ENCODE results near the gene XYLT1.
"Not testable (repeated sequence)": the region's sequence is repeated elsewhere in the genome, so short reads cannot be mapped to it uniquely, and the experiment has no call there.

The XYLT1 gene

DNA sequence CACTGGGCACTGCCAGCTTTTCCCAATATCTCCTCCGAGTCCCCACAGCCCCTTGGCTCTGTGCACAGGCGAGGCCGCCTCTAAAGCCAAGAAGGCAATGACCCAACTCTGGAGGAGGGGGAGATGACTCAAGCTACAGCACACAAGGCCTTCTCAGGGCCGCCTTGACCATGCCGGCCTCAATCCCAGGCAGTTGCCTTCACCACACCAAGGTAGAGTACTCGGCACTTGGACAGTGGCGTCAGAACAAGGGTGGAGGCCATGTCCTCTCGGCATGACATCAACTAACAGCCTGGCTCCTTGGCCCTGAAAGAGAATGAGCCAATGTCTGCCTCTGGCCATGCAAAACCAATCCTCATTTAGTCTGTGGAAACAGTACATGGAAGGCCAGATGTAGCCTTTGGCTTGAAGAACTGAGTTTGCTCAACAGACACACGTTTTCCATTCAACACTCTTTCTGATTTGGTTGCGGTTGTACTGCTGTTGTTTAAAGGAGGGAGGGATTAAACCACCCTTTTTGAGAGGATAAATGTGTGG, 139.6 kb downstream of the XYLT1 start:
- no peak for DNase-seq

DNA sequence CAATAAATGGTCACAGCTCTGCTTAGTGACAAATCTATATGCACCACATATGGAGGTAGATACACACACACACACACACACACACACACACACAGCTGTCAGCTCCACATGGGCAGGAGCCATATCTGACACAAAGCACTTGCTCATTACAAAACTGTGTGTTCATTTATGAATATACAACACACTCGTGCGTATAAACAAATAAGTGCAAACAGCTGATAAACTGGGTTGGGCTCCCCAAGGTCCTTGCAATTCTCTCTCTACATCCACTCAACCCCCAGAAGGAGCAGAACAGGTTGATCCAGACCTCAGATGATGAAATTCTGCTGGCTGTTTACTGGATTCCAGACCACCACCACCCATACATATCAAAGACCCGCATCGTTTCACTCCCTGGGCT, 140.7 kb downstream of the XYLT1 start:
- DNase-seq = no peak

DNA sequence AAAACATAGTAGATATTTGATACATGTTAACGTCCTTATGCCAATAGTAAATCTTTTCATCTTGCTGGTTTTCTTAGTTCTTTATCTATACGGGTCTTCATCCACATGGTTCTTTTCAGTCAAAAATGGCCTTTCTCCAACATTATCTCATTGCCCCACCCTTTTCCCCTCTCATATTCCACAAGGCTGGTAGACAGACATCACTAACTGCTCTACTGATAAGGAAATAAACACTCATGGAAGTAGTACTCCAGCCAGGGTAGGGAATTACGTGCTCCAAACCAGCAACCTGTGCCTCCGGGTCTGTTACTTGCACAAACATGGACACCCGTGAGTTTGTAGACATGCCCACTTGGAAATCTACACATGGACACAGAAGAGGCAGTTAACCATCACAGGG, 141.4 kb downstream of the XYLT1 start:
- DNase-seq = no peak

DNA sequence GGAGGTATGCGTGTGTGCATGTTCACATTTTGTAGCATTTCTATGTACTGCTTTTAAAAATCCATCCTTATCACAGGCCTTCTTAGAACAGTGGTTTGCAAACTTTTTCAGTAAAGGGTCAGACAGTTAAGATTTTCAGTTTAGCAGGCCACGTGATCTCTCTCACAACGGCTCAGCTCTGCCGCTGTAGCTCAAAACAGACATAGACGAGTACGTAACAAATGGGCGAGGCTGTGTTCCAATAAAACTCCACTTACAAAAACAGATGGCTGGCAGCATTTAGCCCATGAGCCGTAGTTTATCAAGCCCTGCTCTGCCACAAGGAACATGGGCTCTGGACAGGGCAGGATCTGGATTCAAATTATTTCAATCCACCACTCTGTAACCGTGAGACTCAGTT, 141.8 kb downstream of the XYLT1 start:
- DNase-seq = no peak

DNA sequence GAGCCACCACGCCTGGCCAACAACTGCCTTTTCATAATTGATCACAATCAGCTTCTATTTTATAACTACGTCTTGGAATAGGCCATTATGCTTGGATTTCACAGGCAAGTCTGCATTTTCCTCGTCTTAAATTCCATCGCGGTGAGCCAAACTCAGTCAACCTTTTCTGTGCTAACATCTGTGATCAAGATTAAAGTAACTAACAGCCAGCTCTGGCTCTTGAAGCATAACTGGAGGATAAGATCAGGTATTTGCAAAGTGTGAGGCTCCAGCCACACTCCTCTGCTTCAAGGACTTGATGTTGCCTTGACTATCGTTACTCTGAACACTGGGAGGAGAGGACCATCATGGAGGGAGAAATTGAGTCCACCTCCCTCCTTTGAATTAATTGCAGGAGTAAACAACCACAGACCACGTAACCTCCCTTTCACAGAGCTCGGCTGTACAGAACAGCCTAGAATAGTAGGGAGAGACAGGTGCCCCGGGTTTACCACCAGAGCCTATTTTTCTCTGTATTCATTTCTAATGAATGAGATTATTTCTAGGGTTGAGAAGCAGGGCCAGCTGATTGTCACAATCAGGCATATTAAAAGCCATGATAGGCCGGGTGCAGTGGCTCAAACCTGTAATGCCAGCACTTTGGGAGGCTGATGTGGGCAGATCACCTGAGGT, 143.0 kb downstream of the XYLT1 start:
- DNase-seq = no peak

DNA sequence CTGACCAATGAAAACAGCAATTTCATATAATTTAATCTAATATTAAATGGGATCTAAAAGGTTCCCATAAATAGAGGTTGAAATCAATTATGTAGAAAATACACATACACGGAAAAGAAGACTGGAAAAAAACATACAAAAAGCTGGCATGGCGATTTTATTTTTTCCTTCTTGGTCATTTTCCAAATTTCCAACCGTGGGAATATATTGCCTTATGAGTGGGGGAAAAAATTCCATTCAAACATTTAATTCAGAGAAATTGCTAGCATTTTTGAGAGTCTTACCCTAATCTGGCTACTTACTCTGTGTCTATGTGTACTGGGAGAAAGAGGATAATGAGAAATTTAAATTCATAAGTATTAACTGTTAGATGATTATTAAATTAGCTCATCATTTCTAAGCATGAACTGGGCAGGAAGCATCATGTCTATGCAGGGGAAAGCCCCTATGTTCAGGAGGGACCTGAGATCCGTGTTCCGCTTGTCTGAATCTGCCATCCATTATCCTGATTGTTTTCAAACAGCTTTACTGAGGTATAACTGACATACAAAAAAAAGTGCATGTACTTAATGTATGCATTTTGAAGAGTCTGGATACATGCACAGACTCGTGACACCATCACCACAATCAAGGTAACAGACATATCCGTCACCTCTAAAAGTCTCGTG, 145.2 kb downstream of the XYLT1 start:
- DNase-seq = no peak

DNA sequence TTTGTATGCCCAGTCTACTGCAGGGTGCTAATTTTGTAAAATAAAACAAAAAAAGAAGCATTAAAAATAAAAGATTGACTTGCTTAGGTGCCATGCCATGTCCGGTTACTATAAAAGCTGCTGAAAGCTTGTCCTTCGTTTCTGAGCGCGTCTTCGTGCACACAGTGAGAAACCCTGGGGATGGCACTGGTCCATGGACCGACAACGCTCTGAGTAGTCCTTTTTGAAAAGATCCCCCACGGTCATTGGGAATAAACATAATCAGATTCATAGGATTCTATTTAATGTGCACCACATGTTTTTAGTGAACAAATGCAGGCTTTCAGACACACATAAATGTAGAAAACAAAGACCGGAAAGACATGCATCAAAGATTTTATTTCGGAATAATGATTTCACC, 146.3 kb downstream of the XYLT1 start:
- DNase-seq = no peak

DNA sequence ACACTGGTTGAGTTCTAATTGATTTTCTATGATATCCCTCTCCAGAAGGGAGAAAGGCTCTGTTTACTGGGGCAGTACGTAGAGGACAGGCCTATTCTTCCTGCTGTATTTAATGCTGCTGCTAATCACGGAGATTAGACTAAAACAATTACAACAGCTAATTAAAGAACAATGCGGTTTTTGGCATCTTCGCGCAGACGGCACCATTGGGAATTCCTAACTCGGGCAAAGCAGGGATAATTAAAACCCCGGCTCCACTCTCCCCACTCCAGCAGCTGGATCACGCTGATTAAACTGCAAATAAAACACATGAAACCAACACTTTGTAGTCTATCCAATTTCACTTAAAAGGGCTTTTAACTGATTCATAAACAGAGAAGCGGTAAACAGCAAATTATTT, 147.6 kb downstream of the XYLT1 start:
- DNase-seq = no peak

DNA sequence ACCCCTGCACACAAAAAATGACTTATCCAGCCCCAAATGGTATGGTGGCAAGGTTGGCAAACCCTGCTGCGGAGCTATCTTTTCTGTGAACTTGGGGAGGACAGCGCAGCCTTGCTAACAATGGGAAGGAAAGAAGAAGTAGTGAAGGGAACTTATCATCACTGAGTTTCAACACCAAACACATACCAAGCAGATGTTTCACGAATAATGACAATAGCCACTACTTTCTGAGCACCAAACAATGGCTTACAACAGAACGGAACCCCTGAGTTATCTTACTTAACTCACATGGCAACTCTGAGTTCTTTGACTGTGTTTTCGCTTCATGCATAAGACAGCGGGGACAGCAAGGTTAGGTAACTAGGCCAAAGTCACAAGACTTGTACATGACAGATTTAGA, 148.9 kb downstream of the XYLT1 start:
- DNase-seq = no peak

DNA sequence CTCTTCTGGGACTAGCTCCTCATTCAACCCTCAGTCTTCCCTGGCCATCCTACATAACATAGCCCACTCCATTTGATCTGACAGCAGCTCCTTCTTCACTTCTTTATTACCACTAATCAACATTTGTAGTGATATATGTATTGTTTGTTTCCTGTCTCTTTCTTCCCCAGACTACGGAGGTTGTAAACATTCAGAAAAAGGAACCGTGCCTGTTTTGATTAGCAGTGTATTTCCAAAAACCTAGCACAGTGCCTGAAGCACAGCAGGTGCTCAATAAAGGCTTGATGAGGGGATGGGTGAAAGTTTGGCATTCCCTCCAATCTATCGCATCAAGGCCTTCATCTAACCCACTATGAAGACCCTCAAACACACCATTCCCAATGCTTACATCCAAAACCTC, 150.8 kb downstream of the XYLT1 start:
- no peak for DNase-seq

DNA sequence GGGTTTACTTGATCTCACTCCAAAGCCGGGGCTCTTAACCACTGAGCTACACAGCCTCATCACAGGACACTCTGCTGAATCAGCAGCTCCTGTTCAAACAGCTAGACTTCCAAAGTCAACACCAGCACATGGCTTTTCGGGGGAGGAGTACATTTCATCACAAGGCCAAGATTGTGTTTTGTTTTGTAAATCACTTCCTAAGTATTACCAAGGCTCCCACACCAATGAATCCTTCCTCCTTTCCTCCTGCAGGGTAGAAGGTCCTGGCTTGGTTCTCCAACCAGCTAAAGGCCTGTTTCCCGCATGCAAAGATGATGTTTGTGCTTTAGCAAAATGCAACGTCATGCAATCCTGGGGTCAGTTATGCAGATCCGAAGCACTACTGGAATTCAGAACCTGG, 152.5 kb downstream of the XYLT1 start:
- DNase-seq = no peak

DNA sequence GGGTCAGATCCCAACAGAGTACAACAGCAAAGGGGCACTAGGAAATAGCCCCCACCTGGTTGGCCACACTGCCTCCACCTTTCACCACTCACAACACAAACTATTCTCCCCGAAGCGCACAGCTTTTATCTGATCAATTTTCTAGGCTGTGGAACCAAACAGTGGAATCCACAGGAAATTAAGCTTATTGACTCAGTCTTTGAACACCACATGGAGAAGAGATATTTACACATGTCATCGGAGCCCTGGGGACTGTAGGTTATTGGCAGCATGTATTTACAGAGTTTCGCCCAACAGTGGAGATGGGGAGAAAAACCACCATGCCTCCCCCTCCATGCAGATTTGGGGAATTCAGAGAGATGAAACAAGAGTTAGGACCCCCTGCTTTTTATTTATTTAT, 154.8 kb downstream of the XYLT1 start:
- DNase-seq = no peak

DNA sequence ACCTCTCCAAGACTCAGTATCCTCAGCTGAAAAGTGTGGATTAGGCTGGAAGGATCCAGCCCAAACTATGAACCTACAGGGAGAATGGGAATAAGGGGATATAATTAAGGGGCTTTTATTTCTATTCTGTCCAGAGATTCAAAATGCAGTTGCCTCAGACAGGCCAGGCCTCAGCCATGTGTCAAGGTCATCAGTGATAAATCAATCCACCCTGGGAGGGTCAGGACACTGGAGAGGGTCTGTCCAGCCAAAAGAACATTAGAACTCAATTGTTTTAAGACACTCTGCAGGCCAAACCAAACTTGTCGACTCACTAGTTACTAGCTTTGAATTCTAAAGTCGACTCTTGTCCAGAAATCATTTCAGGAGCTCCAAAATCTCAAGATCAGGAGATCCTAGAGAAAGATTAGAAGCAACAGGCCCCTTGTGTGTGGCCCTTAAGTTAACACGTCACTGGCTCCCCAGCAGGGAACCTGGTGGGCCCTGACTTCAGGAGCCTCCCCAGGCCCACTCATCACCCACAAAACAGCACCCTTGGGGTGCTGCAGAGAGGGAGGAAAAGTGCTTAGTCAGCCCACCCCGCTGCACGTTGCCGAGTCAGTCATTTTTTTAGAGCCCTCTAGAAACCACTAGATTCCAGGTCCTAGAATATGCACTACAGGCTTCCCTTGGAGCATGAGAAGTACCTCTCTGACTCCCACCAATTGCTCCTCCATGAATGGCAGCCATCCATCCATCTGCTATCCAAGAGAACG, 156.8 kb downstream of the XYLT1 start:
- DNase-seq = no peak

DNA sequence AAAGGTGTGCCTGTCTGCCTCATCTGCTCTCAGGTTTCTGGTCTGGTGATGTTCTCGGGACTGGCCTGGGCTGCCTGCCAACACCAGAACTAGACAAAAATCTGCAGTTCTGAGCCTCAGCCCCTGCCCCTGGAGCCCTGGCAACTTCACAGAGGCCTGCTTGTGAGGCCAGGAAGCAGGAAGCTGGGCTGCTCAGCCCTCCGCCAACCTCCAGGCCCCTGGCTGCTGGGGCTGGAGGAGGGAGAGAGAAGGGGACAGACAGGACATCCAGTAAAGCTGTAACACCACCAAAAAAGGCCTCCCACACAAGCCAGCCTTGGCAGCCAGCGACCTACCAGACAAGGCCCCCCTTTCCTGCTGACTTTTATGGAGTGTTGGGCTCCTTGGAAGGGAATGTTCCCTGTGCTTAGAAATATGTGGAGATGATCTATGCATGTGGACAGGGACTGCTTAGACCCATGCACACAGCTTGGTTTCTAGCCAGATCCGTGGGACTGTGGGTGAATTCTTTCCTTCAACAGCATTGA, 157.6 kb downstream of the XYLT1 start:
- DNase-seq = no peak

DNA sequence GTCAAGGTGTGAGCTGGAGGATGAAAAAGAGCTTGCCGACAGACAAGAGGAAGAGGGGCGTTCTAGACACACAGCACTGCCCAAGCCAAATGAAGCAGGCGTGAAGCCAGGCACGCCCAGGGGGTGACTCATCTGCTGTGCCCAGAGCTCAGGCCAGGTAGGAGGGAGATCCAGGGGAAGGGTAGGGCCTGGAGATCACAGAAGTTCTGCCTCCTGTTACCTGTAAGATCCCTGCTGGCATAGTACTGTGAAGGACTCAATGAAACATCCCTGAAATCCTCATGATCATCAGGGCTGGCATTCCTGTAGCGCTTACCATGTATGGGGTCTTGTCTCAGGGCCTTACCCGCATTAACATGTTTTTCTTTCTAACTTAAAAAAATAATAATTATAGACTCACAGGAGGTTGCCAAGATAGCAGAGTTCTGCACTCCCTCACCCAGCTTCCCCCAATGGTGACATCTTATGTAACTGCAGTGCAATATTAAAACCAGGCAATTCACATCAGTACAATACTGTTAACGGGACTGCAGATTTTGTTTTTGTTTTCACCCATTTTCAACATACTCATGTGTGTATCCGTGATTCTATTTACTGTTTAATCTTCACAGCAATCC, 158.6 kb downstream of the XYLT1 start:
- no peak for DNase-seq

DNA sequence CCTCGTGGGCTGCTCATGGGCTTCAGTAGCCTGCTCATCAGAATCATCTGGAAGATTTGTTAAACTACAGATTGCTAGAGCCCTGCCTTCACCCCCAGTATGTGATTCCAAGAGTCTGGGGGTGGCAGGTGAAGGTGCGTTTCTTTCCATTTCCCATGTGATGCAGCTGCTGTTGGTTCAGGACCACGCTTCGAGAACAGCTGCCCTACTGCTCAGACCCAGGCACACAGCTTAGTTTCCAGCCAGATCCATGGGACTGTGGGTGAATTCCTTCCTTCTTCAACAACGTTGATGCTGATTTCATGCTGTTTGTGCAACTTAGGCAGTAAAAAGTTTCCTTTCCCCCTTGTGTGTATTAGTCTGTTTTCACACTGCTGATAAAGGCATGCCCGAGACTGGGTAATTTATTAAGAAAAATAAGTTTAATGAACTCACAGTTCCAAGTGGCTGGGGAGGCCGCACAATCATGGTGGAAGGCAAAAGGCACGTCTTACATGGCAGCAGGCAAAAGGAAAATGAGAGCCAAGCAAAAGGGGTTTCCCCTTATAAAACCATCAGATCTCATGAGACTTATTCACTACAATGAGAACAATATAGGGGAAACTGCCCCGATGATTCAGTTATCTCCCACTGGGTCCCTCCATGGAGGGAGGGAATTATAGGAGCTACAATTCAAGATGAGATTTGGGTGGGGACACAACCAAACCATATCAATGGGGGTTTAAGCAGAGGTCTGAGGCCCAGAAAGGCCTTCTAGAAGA, 159.2 kb downstream of the XYLT1 start:
- DNase-seq = no peak

DNA sequence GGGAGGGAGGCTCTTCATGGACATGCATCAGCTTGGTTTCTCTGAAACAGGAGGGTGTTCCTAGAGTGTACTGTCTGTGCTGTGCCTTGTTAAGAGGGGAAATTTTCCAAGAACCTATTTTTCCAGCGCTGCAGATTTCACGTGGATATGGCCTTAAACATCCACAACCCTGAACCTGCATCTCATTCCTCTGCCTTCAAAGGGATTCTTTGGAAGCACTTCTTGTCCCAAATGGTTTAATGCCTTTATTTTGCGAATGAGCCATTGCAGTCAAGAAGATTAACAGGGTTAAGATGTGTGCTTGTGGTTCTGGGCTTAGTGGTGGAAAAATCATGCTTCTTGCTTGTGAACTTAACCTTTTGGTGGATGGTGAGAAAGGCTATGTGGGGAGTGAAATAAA, 161.2 kb downstream of the XYLT1 start:
- DNase-seq = no peak

DNA sequence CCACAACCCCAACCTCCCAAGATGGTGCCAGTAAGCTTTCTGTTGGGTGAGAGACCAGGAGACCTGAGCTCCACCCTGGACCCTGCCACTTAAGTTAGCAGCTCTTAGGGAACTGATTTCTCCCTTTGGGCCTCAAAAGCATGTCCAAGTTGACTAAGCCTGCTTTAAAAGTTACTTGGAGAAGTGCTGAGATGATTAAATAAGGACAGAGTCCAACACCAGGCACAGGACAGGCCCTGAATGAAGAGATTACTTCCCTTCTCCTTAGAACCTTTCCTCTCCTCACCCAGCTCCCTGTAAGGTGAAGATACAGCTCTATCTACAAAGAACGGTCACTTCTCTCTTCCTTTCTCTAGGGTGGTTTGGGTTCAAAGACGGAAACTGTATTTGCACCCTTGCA, 162.6 kb downstream of the XYLT1 start:
- no peak for DNase-seq

DNA sequence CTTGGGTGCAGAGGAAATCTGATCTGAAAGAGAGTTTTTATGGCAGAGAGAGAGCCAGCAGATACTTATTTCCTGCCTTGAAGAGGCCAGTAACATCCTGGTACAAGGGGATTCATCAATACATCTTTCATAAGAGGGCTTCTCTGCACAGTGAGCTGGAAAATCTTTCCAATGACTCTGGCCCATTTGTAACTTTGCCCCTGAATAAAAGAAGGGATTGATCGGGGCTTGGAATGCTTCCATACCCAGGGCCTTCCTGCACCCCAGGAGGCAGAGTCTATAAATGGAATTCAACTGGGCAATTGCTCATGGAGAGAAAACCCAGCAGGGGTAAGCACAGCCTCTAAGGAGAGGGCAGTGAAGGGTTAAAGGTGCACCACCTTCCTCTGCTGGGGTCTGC, 163.3 kb downstream of the XYLT1 start:
- no peak for DNase-seq

DNA sequence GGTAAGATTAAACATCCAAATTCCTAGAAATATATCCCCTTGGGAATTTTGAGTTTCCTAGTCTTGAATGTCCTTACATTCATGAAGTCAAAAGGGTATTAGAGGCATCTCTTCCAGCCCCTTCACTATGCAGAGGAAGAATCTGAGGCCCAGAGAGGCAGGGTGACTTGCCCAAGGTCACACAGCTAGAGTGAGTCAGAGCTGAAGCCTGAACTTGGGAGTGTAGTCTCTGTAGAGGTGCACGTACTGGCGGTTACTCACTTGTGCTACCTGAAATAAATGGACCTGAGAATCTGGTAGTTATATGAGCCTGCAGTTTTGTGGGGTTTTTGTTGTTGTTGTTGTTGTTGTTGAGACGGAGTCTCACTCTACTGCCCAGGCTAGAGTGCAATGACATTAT, 164.0 kb downstream of the XYLT1 start:
- DNase-seq = no peak

DNA sequence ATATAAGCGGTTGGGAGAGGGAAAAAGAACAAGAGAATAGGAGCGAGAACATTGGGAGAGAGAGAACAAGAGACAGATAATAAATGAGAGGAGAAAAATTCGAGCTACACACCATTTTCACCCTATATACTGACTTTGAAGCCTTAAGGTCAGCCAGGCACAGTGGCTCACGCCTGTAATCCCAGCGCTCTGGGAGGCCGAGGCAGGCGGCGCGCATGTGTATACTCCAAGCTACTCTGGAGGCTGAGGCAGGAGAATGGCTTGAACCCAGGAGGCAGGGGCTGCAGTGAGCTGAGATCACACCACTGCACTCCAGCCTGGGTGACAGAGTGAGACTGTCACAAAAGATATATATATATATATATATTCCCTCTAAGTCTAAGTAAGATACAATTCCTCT, 164.5 kb downstream of the XYLT1 start:
- DNase-seq = not testable (repeated sequence)

DNA sequence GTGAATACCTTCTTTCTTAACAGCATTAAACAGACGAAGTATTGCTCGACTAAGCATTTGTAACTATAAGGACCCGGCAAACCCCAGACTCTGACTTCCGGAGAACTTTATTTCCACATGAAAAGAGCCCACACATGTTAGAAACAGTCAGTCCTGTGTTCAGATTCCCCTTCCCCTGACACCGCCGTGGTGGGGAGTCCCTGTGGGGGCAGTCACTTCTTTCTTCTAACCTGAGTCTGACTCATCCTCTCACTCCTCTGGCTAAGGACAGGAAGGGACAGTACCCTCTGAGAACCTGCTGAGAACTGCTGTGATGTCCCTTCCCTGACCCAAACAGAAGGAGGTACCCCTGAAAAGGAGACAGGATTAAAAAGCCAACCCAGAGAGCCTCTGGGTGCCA, 165.1 kb downstream of the XYLT1 start:
- DNase-seq = no peak

All from activated naive CD4-positive, alpha-beta T cell (primary cell).